Right kidney (tissue), 1 donor: ENCODE results near the gene DTHD1.

ENCODE experiments used
- DNase-seq: peaks from one replicate; pipeline ENCODE4 v3.0.0-alpha.2; 2016

DTHD1 gene

GRCh38 chr4:36349938-36350549, 68.6 kb downstream of the DTHD1 start:
- no peak for DNase-seq

DNA sequence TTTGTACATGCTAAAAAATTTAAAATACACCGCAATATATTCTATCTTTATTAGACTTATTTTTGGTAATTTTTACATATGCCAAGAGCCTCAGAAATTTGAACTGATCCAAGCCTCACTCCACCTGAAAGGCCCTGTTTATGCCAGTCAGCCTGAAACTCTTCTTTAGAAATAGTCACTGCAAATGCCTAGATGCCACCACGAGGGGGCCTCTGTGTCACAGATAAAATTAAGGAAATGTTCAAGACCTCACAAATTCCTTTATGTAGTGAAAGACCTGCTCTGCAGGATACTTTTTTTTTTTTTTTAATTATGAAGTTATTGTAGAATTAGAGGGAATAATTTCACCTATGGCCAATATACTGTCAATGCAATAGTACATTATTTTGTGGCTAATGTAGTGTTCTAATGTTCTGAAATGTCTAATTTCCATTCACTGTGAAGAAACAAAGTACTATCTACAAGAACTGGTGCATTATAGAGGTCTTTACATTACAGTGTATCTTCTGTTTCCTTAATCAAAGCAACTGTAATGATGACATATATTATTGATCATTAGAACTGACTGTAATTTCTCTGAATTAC, 69.8 kb downstream of the DTHD1 start:
- no peak for DNase-seq

DNA sequence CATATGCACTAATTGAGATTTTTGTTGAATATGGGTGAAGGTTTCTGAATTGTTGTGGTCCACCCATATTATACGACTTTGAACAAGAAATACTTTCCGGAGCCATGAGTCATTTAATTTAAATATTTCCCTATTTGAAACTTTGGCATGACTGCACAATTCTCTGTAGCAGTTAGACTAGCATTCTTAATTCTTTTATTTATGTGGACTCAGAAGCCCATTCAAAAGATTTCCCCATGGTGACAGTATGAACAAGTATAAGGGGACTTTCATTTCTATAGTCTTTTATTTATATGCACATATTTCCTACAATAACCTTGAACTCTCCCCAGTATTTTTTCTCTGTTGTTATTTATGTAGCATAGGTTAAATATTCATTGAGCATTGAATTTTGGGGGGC, 72.6 kb downstream of the DTHD1 start:
- no peak for DNase-seq

- no peak for DNase-seq
Observed at GRCh38 chr4:36358173-36358572, 76.8 kb downstream of the DTHD1 start.

GRCh38 chr4:36360755-36361154, 79.3 kb downstream of the DTHD1 start:
- no peak for DNase-seq

- DNase-seq = no peak
Observed at GRCh38 chr4:36363024-36363423, 81.6 kb downstream of the DTHD1 start.

DNA sequence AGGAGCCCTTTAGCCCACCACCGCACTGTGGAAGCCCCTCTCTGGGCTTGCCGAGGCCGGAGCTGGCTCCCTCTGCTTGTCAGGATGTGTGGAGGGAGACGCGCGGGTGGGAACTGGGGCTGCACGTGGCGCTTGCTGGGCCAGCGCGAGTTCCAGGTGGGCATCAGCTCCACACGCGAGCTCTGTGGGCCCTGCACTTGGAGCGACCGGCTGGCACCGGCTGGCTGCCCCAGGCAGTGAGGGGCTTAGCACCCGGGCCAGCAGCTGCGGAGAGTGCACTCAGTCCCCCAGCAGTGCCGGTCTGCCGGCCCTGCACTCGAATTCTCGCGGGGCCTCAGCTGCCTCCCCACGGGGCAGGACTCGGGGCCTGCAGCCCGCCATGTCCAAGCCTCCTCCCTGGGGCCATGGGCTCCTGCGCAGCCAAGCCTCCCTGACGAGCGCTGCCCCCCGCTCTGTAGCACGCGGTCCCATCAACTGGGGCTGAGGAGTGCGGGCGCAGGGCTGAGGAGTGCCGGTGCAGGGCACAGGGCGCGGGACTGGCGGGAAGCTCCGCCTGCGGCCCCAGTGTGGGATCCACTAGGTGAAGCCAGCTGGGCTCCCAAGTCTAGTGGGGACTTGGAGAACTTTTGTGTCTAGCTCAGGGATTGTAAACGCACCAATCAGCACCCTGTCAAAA, 93.6 kb downstream of the DTHD1 start:
- DNase-seq = no peak

- no peak for DNase-seq
Observed at GRCh38 chr4:36385951-36386571, 104.6 kb downstream of the DTHD1 start.

GRCh38 chr4:36386691-36387090, 105.3 kb downstream of the DTHD1 start:
- DNase-seq = no peak

- no peak for DNase-seq
Observed at GRCh38 chr4:36388710-36389109, 107.3 kb downstream of the DTHD1 start.

DNA sequence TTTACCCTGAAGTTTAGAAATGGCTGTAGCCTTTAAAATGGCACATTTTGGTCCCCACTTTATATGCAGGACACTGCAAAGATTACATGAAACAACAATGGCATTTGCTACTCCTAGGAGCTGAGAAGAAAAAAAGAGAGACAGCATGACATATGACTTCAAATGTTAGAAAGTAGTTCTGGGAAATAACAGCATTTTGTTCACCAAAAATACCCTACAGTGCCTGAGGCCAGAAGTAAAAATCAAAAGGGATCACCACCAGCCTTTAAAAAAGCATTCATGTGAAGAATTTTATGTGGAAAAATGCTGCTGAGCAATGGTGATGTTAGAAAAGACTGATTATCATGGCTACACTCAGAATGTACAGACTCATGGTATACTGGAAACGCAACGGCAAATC, 110.0 kb downstream of the DTHD1 start:
- DNase-seq = no peak

DNA sequence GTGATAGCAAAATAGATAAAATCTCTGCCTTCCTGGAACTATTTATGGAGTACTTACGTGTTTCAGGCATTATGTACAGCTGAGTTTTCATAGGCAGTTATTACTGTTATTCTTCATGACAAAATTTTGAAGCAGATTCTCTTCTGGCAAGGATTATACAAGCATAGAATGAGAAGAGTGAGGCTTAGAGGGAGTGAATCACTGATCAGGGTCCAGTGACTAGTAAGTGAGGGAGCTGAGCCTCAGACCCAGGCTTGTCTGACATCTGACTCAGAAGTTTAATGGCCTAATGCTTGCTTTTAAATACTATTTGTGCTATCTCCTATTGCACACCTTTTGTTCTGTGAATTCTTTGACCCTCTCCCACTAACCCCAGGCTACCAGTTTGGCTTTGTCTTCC, 110.6 kb downstream of the DTHD1 start:
- DNase-seq = no peak

DNA sequence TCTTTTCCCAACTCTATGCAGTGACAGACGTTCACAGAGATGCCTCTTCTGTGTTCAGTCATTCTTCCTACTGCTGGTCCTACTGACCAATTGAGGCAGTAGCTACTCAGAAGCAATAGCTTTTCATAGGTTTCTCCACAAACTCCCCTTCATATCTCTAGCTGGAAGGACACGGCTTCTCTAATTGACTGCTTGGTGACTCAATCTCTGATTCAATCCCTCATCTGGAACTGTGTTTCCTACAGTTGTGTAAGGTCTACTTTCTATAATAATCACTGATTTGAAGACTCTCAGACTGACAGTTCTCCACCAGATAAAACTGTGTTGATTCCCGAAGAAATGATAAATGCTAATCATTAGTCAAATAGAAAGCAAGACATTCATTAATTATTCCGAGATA, 111.5 kb downstream of the DTHD1 start:
- no peak for DNase-seq
